ENCODE results near the gene FUBP1. TPM values are rescaled to one million over a fixed set of nuclear protein-coding genes. Genes with fewer than 3 reads are reported as not detected.

Gene FUBP1
- total and polyA plus RNA-seq, 12 donors: 27.8 to 77.6 (median 68.6) TPM

DNA sequence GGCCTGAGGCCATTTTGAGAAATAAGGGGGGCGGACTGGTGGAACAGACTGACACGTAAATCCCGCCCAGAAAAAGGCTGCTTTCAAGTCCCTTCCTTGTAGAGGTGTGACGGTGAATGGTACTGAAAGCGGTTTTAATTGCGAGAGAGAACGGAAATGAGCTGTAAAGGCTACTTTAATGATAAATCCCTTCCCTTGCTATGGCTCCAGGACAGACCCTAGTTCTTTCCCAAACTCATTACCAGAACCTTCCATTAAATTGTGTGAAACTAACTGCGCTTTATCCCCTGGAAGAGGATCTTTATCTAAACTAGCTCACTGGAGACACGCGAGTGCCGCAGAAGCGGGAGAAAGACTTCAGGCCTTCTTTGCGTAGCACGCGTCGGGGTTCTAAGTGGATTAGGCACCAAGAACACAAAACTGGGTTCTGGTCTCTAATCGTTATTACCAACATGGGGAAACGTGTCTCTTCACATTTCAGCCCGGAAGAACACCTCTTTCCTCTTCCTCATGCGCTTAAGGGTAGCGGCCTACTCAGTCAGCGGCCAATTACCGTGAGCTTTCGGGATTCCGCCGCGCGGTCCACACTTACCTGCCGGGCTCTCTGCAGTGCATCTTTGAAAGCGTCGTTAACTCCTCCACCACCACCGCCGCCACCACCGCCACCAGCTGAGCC, 441 bp downstream of the FUBP1 start:
- peaks cover 0 to 31% (median 0%) of the 10 kb centered on the region in 9 donors for H3K36me3 ChIP-seq
- peak in 1 of 2 donors; percentile 85 for DNase-seq
- TF ChIP-seq, protein P1, sequence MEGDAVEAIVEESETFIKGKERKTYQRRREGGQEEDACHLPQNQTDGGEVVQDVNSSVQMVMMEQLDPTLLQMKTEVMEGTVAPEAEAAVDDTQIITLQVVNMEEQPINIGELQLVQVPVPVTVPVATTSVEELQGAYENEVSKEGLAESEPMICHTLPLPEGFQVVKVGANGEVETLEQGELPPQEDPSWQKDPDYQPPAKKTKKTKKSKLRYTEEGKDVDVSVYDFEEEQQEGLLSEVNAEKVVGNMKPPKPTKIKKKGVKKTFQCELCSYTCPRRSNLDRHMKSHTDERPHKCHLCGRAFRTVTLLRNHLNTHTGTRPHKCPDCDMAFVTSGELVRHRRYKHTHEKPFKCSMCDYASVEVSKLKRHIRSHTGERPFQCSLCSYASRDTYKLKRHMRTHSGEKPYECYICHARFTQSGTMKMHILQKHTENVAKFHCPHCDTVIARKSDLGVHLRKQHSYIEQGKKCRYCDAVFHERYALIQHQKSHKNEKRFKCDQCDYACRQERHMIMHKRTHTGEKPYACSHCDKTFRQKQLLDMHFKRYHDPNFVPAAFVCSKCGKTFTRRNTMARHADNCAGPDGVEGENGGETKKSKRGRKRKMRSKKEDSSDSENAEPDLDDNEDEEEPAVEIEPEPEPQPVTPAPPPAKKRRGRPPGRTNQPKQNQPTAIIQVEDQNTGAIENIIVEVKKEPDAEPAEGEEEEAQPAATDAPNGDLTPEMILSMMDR (IDR thresholded peaks at IDR 0.05): no peak
- 0% methylated on average over 34 of the region's 34 CpGs for WGBS, 2 donors
- no peaks in the 10 kb centered on the region for H3K27me3 ChIP-seq
- peak overlapping the region; percentile 63 to 85 (median 74) for H3K4me3 ChIP-seq
- no peaks in the 10 kb centered on the region for H3K9me3 ChIP-seq
- peaks cover 11 to 63% (median 56%) of the 10 kb centered on the region in 9 donors for H3K4me1 ChIP-seq
- H3K27ac ChIP-seq: peak overlapping the region; percentile 83 to 99 (median 97)
- ATAC-seq: peak; percentile 63 to 82 (median 74)
- intact Hi-C loops (cut with DNase I): loop anchor here in 9 of 10 donors (1.0 to 10.0 kb wide), 7 partner anchors 26 to 136 kb away; partner anchors contain the start of genes DNAJB4 (in 2 of the 9) and GIPC2 (in 1 of the 9)

DNA sequence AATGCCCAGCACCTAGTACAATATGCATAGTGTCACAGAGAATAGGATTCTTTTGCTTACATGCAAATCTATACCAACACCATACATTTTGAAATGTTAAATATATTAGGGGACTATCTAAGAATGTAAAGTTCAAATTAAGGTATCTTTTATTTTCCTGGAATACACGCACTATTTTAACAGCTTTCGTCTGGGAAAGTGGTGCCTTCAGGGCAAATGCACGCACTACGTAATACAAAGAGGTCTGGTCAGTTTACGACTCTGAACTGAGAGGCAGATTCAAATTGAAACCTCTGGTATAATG, 931 bp downstream of the FUBP1 start:
- no peak for ATAC-seq
- Histone ChIP-seq H3K36me3 (peaks cover 0 to 33% (median 0%) of the 10 kb centered on the region in 9 donors), H3K27me3 (no peaks in the 10 kb centered on the region), H3K9me3 (no peaks in the 10 kb centered on the region), H3K27ac (peak overlapping the region in 9 of 10 donors; percentile 83 to 99 (median 98)), H3K4me3 (peak overlapping the region; percentile 63 to 85 (median 74)), H3K4me1 (peaks cover 11 to 68% (median 56%) of the 10 kb centered on the region in 9 donors)
- intact Hi-C loops (cut with DNase I): loop anchor here in 9 of 10 donors (1.0 to 10.0 kb wide), 7 partner anchors 27 to 137 kb away; partner anchors contain the start of genes DNAJB4 (in 2 of the 9) and GIPC2 (in 1 of the 9)
- TF ChIP-seq, protein P1 (IDR thresholded peaks at IDR 0.05): no peak
- no peak for DNase-seq
- WGBS, 2 donors: 0 to 1% methylated on average over 5 of the region's 5 CpGs

- 67 to 77% methylated on average over 13 of the region's 13 CpGs for WGBS, 2 donors
- no peaks in the 10 kb centered on the region for H3K9me3 ChIP-seq
- ATAC-seq (no peak), DNase-seq (no peak)
- H3K4me1 ChIP-seq: peaks cover 11 to 80% (median 64%) of the 10 kb centered on the region in 9 donors
- peaks cover 0 to 35% (median 0%) of the 10 kb centered on the region in 9 donors for H3K36me3 ChIP-seq
- peak overlapping the region in 5 of 10 donors; percentile 7 to 98 (median 30) for H3K27ac ChIP-seq
- H3K4me3 ChIP-seq: peak overlapping the region in 9 of 10 donors; percentile 64 to 85 (median 76)
- intact Hi-C loops (cut with DNase I): loop anchor here in 7 of 10 donors (1.0 to 10.0 kb wide), 5 partner anchors 68 to 138 kb away; partner anchors contain the start of gene GIPC2 (in 1 of the 7)
- H3K27me3 ChIP-seq: no peaks in the 10 kb centered on the region
- TF ChIP-seq, protein P1 (IDR thresholded peaks at IDR 0.05): no peak
Observed at GRCh38 chr1:77976433-77977076, 2.3 kb downstream of the FUBP1 start.

DNA sequence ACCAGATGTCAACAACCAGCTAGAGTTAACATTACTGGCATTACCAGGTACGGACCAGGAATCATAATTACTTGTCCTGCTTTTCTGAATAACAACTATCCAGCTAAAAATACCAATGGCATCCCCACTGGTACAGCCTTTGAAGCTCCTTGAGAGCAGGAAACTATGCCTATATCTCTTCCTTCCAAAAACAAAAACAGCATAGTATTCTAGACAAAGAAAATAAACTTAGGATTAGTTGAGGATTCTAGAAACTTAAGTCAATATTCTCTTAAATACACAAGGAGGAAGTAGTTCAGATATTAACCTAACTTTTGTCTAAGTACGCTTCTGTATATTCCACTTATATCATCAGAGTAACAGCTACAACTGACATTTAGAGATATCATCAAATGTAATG, 3.0 kb downstream of the FUBP1 start:
- Histone ChIP-seq H3K36me3 (peaks cover 0 to 42% (median 0%) of the 10 kb centered on the region in 9 donors), H3K27me3 (no peaks in the 10 kb centered on the region), H3K4me1 (peaks cover 12 to 79% (median 64%) of the 10 kb centered on the region in 9 donors), H3K4me3 (peak overlapping the region in 8 of 10 donors; percentile 11 to 85 (median 72)), H3K9me3 (no peaks in the 10 kb centered on the region), H3K27ac (peak overlapping the region in 5 of 10 donors; percentile 7 to 96 (median 21))
- ATAC-seq (no peak), DNase-seq (no peak)
- WGBS, 2 donors: 20 to 24% methylated on average over 2 of the region's 2 CpGs
- intact Hi-C loops (cut with DNase I): loop anchor here in 6 of 10 donors (2.0 to 10.0 kb wide), 4 partner anchors 69 to 139 kb away; partner anchors contain the start of gene GIPC2 (in 1 of the 6)
- TF ChIP-seq, protein P1 (IDR thresholded peaks at IDR 0.05): no peak
